ENCODE measurements around the gene LSAMP. TPM values are rescaled to one million over a fixed set of nuclear protein-coding genes. Genes with fewer than 3 reads are reported as not detected.

Gene LSAMP
- total and polyA plus RNA-seq, 2 of the 8 experiments (the other 6 are each of a cell fraction or from before 2014, with no cell fraction given), result 1.8 to 5.7 TPM

- Histone ChIP-seq H4K20me1 (replicated peaks in 1 of 2; ENCODE audit: control insufficient read depth in 1 of 2, insufficient read depth in 2 of 2, low read length in 2 of 2) (no peaks in the 10 kb centered on the region), H3K4me2 (ENCODE audit: insufficient read depth in 1 of 2, low read depth in 2 of 2, low read length in 2 of 2) (peak overlapping the region in 1 of 2 experiments; percentile 63; a peak in 2 of 4 replicates), H4K8ac (ENCODE audit: extremely low read depth, insufficient read depth, low read length) (no peak overlapping the region), H3K23ac (ENCODE audit: insufficient read length) (no peak overlapping the region), H3K14ac (ENCODE audit: insufficient read length) (no peak overlapping the region), H3K4me3 (ENCODE audit: extremely low read depth in 1 of 4, insufficient read depth in 2 of 4, low read depth in 3 of 4, low read length in 4 of 4) (no peak overlapping the region), H3K9me3 (ENCODE audit: insufficient read depth in 2 of 2, low read depth in 1 of 2, low read length in 1 of 2) (no peaks in the 10 kb centered on the region), H4K91ac (replicated peaks; ENCODE audit: insufficient read length, low read length) (no peak overlapping the region), H3K27ac (ENCODE audit: low read depth, low read length) (no peak overlapping the region), H3K36me3 (ENCODE audit: control insufficient read depth in 2 of 4, insufficient read depth in 4 of 4, low read length in 3 of 4) (no peaks in the 10 kb centered on the region), H3K9ac (replicated peaks in 1 of 4; ENCODE audit: extremely low read depth in 1 of 4, low read depth in 3 of 4, low read length in 3 of 4) (no peak overlapping the region), H4K5ac (ENCODE audit: insufficient read length, low read depth, low read length) (no peak overlapping the region), H2BK120ac (replicated peaks; ENCODE audit: low read depth, low read length) (no peak overlapping the region), H3K79me2 (ENCODE audit: control insufficient read depth in 1 of 2, insufficient read depth in 2 of 2, low read length in 2 of 2) (no peaks in the 10 kb centered on the region), H3K4ac (replicated peaks; ENCODE audit: insufficient read length, low read depth, low read length) (no peak overlapping the region), H2AFZ (ENCODE audit: low read length) (no peak overlapping the region), H2BK12ac (ENCODE audit: low read depth, low read length) (no peak overlapping the region), H3K56ac (replicated peaks; ENCODE audit: insufficient read length, low read depth, low read length) (no peak overlapping the region), H3K4me1 (replicated peaks in 1 of 4; ENCODE audit: control insufficient read depth in 3 of 4, insufficient read depth in 4 of 4, low read length in 3 of 4) (peaks cover 0 to 13% (median 9%) of the 10 kb centered on the region in 4 experiments; a peak in 5 of 7 replicates), H2AK5ac (ENCODE audit: low read depth, low read length) (no peak overlapping the region), H3K23me2 (ENCODE audit: low read depth, low read length) (no peaks in the 10 kb centered on the region), H2BK15ac (ENCODE audit: low read length) (no peak overlapping the region), H3K79me1 (ENCODE audit: low read depth, low read length) (no peaks in the 10 kb centered on the region), H3K18ac (ENCODE audit: extremely low read depth, low read length) (no peak overlapping the region), H2BK5ac (ENCODE audit: low read depth, low read length) (no peak overlapping the region), H2BK20ac (ENCODE audit: low read length) (no peak overlapping the region), H3K27me3 (replicated peaks in 1 of 4; ENCODE audit: control insufficient read depth in 3 of 4, extremely low read depth in 1 of 4, insufficient read depth in 3 of 4, low read length in 3 of 4) (no peaks in the 10 kb centered on the region; a peak in 1 of 7 replicates)
- 88% methylated on average over 2 of the region's 2 CpGs; no CpG with 5 or more reads in 1 of the 2 experiments for WGBS, 2 experiments (ENCODE audit: extremely low coverage in 1 of 2, insufficient coverage in 1 of 2, insufficient read length in 1 of 2, insufficient replicate concordance in 2 of 2, low coverage in 1 of 2, low lambda C conversion rate in 2 of 2, missing lambda C conversion rate in 1 of 2)
- ChIA-PET CTCF (ENCODE audit: partially characterized antibody) (no interaction called here), POLR2A (ENCODE audit: partially characterized antibody) (interaction anchor here (0.6 kb wide), 1 partner anchor 59 kb away, joined by 3 read pairs; no protein-coding TSS in a partner anchor)
- no peak for DNase-seq (ENCODE audit: low read depth in 1 of 2, low spot score in 2 of 2)
- FAIRE-seq, result no peak
- TF ChIP-seq GTF2F1 (IDR thresholded peaks at IDR 0.05; ENCODE audit: borderline replicate concordance, low read depth, low read length) (no peak), CREB1 (IDR thresholded peaks at IDR 0.05) (no peak), EGR1 (IDR thresholded peaks at IDR 0.05; ENCODE audit: borderline replicate concordance, low read depth, low read length) (no peak), RXRA (IDR thresholded peaks at IDR 0.05; ENCODE audit: insufficient read depth, low read depth, low read length) (no peak), SP2 (IDR thresholded peaks at IDR 0.05; ENCODE audit: low read length) (no peak), SRF (IDR thresholded peaks at IDR 0.05; ENCODE audit: low read depth, low read length) (no peak), BRCA1 (IDR thresholded peaks at IDR 0.05; ENCODE audit: low read depth, low read length) (no peak), KDM1A (IDR thresholded peaks at IDR 0.05; ENCODE audit: borderline replicate concordance, low read length) (no peak), BCL11A (IDR thresholded peaks at IDR 0.05; ENCODE audit: low read depth in 2 of 2, low read length in 2 of 2) (no peak), SP1 (IDR thresholded peaks at IDR 0.05; ENCODE audit: low read depth, low read length) (no peak), RBBP5 (IDR thresholded peaks at IDR 0.05; ENCODE audit: borderline replicate concordance, low read depth, low read length) (no peak), HDAC6 (IDR thresholded peaks at IDR 0.05; ENCODE audit: low read depth, low read length) (no peak), TCF12 (IDR thresholded peaks at IDR 0.05; ENCODE audit: low read depth, low read length) (no peak), TAF7 (optimal IDR thresholded peaks at IDR 0.05; ENCODE audit: borderline replicate concordance, low read depth, low read length) (no peak), E2F6 (IDR thresholded peaks at IDR 0.05) (no peak), TEAD4 (IDR thresholded peaks at IDR 0.05; ENCODE audit: low read depth, low read length) (no peak)
Measured at GRCh38 chr3:116341381-116341780, 103.9 kb downstream of the LSAMP start.

Measured in H1 (cell line).